Mesendoderm (in vitro differentiated cells): ENCODE measurements around the gene TLCD5.

Experiments
- DNase-seq: peaks from one replicate; pipeline ENCODE4 v3.0.0; 2013
- H2AK5ac ChIP-seq: 2 replicates; pipeline ENCODE4 v1.6.1; 2013; ENCODE audit warnings: low read length, inconsistent platforms
- H2BK120ac ChIP-seq: 2 replicates; pipeline ENCODE4 v1.6.1; 2013; ENCODE audit warnings: low read depth, mild to moderate bottlenecking, low read length, moderate library complexity, mixed read lengths
- H2BK15ac ChIP-seq: replicated peaks from 2 replicates; pipeline ENCODE4 v1.6.1; 2013; ENCODE audit warnings: low read depth, mild to moderate bottlenecking, moderate library complexity
- H2BK5ac ChIP-seq: 2 replicates; pipeline ENCODE4 v1.6.1; 2013; ENCODE audit warnings: low read length, inconsistent platforms
- H3K18ac ChIP-seq: 2 replicates; pipeline ENCODE4 v1.6.1; 2013; ENCODE audit warnings: mild to moderate bottlenecking, low read length, mixed read lengths
- H3K23ac ChIP-seq: one replicate; pipeline ENCODE4 v1.6.1; 2013; ENCODE audit warnings: low read length
- H3K27ac ChIP-seq: 2 replicates; pipeline ENCODE4 v1.5.1; 2013; ENCODE audit warnings: low read depth, mild to moderate bottlenecking, inconsistent platforms, low read length, moderate library complexity
- H3K27me3 ChIP-seq: 2 replicates; pipeline ENCODE4 v1.6.1; 2013; ENCODE audit warnings: low read length, control low read depth, mild to moderate bottlenecking, inconsistent platforms; ENCODE audit not compliant: insufficient read depth, poor library complexity
- H3K36me3 ChIP-seq: 2 replicates; pipeline ENCODE4 v1.6.1; 2013; ENCODE audit warnings: low read length, inconsistent platforms; ENCODE audit not compliant: control insufficient read depth, insufficient read depth
- H3K4ac ChIP-seq: one replicate; pipeline ENCODE4 v1.6.1; 2013; ENCODE audit warnings: low read depth, mild to moderate bottlenecking, low read length, moderate library complexity
- H3K4me1 ChIP-seq: 2 replicates; pipeline ENCODE4 v1.6.1; 2013; ENCODE audit warnings: low read depth, low read length, inconsistent platforms; ENCODE audit not compliant: control insufficient read depth
- H3K4me2 ChIP-seq: 2 replicates; pipeline ENCODE4 v1.6.1; 2013; ENCODE audit warnings: low read length
- H3K4me3 ChIP-seq: 2 replicates; pipeline ENCODE4 v1.5.1; 2013; ENCODE audit warnings: mild to moderate bottlenecking, low read length
- H3K56ac ChIP-seq: one replicate; pipeline ENCODE4 v1.6.1; 2013; ENCODE audit warnings: low read length
- H3K79me1 ChIP-seq: 2 replicates; pipeline ENCODE4 v1.6.1; 2013; ENCODE audit warnings: low read length, inconsistent platforms
- H3K79me2 ChIP-seq: 2 replicates; pipeline ENCODE4 v1.6.1; 2013; ENCODE audit warnings: mild to moderate bottlenecking, low read length; ENCODE audit not compliant: control insufficient read depth, insufficient read depth
- H3K9ac ChIP-seq: 2 replicates; pipeline ENCODE4 v1.6.1; 2013; ENCODE audit warnings: low read length, inconsistent platforms
- H4K5ac ChIP-seq: one replicate; pipeline ENCODE4 v1.6.1; 2013; ENCODE audit warnings: low read length
- H4K8ac ChIP-seq: one replicate; pipeline ENCODE4 v1.6.1; 2013; ENCODE audit warnings: low read depth, mild to moderate bottlenecking, control low read depth, low read length, moderate library complexity
- WGBS: extraction: QIAGEN DNeasy Blood & Tissue Kit; methylation state at CpG from one replicate; pipeline ENCODE4 v1.1.7; 2013; ENCODE audit warnings: low lambda C conversion rate, missing lambda C conversion rate; ENCODE audit not compliant: insufficient coverage; ENCODE audit errors: extremely low coverage; 5-methylcytosine and 5-hydroxymethylcytosine counted together

The TLCD5 gene

GRCh38 chr11:120340529-120340928, 15.4 kb downstream of the TLCD5 start:
- H3K23ac ChIP-seq: no peak overlapping the region
- H4K5ac ChIP-seq: no peak overlapping the region
- H2BK5ac ChIP-seq: no peak overlapping the region
- H3K27me3 ChIP-seq: no peaks in the 10 kb centered on the region
- H3K9ac ChIP-seq: no peak overlapping the region
- no peak overlapping the region for H2BK120ac ChIP-seq
- WGBS: no CpG with 5 or more reads among the region's 2 CpGs
- H3K4me3 ChIP-seq: no peak overlapping the region
- H3K36me3 ChIP-seq: no peaks in the 10 kb centered on the region
- no peak overlapping the region for H3K56ac ChIP-seq
- no peak overlapping the region for H4K8ac ChIP-seq
- no peak overlapping the region for H3K27ac ChIP-seq
- no peak overlapping the region for H2AK5ac ChIP-seq
- peaks cover 41% of the 10 kb centered on the region for H3K79me2 ChIP-seq
- no peak for DNase-seq
- H3K4ac ChIP-seq: no peak overlapping the region
- peaks cover 3% of the 10 kb centered on the region for H3K4me1 ChIP-seq
- no peak overlapping the region for H2BK15ac ChIP-seq
- H3K79me1 ChIP-seq: peaks cover 12% of the 10 kb centered on the region
- no peak overlapping the region for H3K18ac ChIP-seq
- no peak overlapping the region for H3K4me2 ChIP-seq

DNA sequence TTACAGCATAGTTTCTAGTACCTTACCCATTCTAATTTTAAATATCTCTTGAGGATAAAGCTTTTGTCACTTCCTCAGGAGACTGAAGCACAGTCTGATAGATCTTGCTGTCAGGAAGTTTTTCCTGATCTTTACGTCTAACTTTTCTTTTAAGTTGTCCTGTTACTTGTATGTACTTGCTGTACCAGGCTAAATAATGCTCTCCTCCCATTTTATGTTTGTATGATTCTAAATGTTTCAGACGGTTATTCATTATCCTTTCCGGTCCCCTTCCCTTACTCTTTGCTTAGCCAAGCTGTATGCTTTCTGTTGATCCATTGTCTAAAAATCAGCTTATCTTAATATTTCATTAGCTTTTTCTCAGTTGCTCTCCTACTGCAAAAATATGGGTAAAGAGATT, 17.1 kb downstream of the TLCD5 start:
- DNase-seq: no peak
- Histone ChIP-seq H3K4me2 (no peak overlapping the region), H2BK120ac (no peak overlapping the region), H3K4me1 (peaks cover 3% of the 10 kb centered on the region), H3K4ac (no peak overlapping the region), H3K79me1 (peaks cover 14% of the 10 kb centered on the region), H3K9ac (no peak overlapping the region), H4K8ac (no peak overlapping the region), H4K5ac (no peak overlapping the region), H3K79me2 (peaks cover 40% of the 10 kb centered on the region), H3K18ac (no peak overlapping the region), H3K56ac (no peak overlapping the region), H3K23ac (no peak overlapping the region), H2BK5ac (no peak overlapping the region), H3K27ac (no peak overlapping the region), H3K36me3 (no peaks in the 10 kb centered on the region), H2AK5ac (no peak overlapping the region), H3K4me3 (no peak overlapping the region), H3K27me3 (no peaks in the 10 kb centered on the region), H2BK15ac (no peak overlapping the region)
- no CpG with 5 or more reads among the region's 3 CpGs for WGBS

- no peak overlapping the region for H2BK5ac ChIP-seq
- no peak for DNase-seq
- H3K4me1 ChIP-seq: peaks cover 3% of the 10 kb centered on the region
- no CpG with 5 or more reads among the region's 3 CpGs for WGBS
- H3K27ac ChIP-seq: no peak overlapping the region
- peaks cover 10% of the 10 kb centered on the region for H3K79me1 ChIP-seq
- H4K5ac ChIP-seq: no peak overlapping the region
- H3K27me3 ChIP-seq: no peaks in the 10 kb centered on the region
- no peak overlapping the region for H2AK5ac ChIP-seq
- no peak overlapping the region for H3K23ac ChIP-seq
- H3K36me3 ChIP-seq: no peaks in the 10 kb centered on the region
- H3K79me2 ChIP-seq: peaks cover 36% of the 10 kb centered on the region
- no peak overlapping the region for H2BK15ac ChIP-seq
- H2BK120ac ChIP-seq: no peak overlapping the region
- H3K4ac ChIP-seq: no peak overlapping the region
- no peak overlapping the region for H3K9ac ChIP-seq
- no peak overlapping the region for H4K8ac ChIP-seq
- no peak overlapping the region for H3K4me2 ChIP-seq
- H3K18ac ChIP-seq: no peak overlapping the region
- H3K56ac ChIP-seq: no peak overlapping the region
- H3K4me3 ChIP-seq: no peak overlapping the region
Measured at GRCh38 chr11:120342678-120343077, 17.6 kb downstream of the TLCD5 start.

GRCh38 chr11:120343429-120343828, 18.3 kb downstream of the TLCD5 start:
- Histone ChIP-seq H3K36me3 (no peaks in the 10 kb centered on the region), H3K4me2 (no peak overlapping the region), H2AK5ac (no peak overlapping the region), H3K56ac (no peak overlapping the region), H2BK5ac (no peak overlapping the region), H3K9ac (no peak overlapping the region), H2BK120ac (no peak overlapping the region), H3K27me3 (no peaks in the 10 kb centered on the region), H2BK15ac (no peak overlapping the region), H3K23ac (no peak overlapping the region), H3K27ac (no peak overlapping the region), H3K79me1 (peaks cover 10% of the 10 kb centered on the region), H3K4me3 (no peak overlapping the region), H3K18ac (no peak overlapping the region), H4K5ac (no peak overlapping the region), H4K8ac (no peak overlapping the region), H3K4ac (no peak overlapping the region), H3K4me1 (peaks cover 3% of the 10 kb centered on the region), H3K79me2 (peaks cover 32% of the 10 kb centered on the region)
- WGBS: no CpG with 5 or more reads among the region's 2 CpGs
- DNase-seq: no peak

GRCh38 chr11:120344302-120345004, 19.4 kb downstream of the TLCD5 start:
- WGBS: no CpG with 5 or more reads among the region's 1 CpG
- no peak overlapping the region for H3K27ac ChIP-seq
- H2BK15ac ChIP-seq: no peak overlapping the region
- DNase-seq: no peak
- no peak overlapping the region for H3K23ac ChIP-seq
- no peak overlapping the region for H3K18ac ChIP-seq
- peaks cover 1% of the 10 kb centered on the region for H3K4me1 ChIP-seq
- H3K9ac ChIP-seq: no peak overlapping the region
- no peaks in the 10 kb centered on the region for H3K27me3 ChIP-seq
- H3K79me2 ChIP-seq: peaks cover 27% of the 10 kb centered on the region
- no peak overlapping the region for H2BK120ac ChIP-seq
- no peak overlapping the region for H2AK5ac ChIP-seq
- no peaks in the 10 kb centered on the region for H3K36me3 ChIP-seq
- no peak overlapping the region for H4K8ac ChIP-seq
- no peak overlapping the region for H3K4me2 ChIP-seq
- H3K56ac ChIP-seq: no peak overlapping the region
- H2BK5ac ChIP-seq: no peak overlapping the region
- H3K4ac ChIP-seq: no peak overlapping the region
- H3K4me3 ChIP-seq: no peak overlapping the region
- no peak overlapping the region for H4K5ac ChIP-seq
- H3K79me1 ChIP-seq: peaks cover 8% of the 10 kb centered on the region

DNA sequence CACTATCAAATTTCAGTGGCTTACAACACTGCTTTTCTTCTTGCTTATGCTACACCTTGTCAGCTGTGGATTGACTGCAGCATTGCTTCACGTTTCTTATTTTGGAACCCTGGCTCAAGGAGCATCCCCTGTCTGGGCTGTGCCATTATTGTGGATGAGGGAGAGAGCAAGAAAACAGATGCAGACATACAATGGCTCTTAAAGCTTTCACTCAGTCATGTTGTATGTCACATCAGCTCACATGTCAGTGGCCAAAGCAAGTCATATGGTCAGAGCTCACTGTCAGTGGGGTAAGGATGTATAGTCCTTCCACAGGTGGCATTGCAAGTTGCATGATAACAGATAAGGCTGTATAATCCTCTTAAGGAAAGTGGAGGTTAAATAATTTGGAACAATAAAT, 21.1 kb downstream of the TLCD5 start:
- Histone ChIP-seq H4K8ac (no peak overlapping the region), H3K4me2 (no peak overlapping the region), H3K27me3 (no peaks in the 10 kb centered on the region), H2BK15ac (no peak overlapping the region), H3K18ac (no peak overlapping the region), H3K4ac (no peak overlapping the region), H2BK120ac (no peak overlapping the region), H2AK5ac (no peak overlapping the region), H3K4me1 (no peaks in the 10 kb centered on the region), H3K79me1 (peaks cover 7% of the 10 kb centered on the region), H3K79me2 (peaks cover 22% of the 10 kb centered on the region), H4K5ac (no peak overlapping the region), H3K56ac (no peak overlapping the region), H3K36me3 (no peaks in the 10 kb centered on the region), H3K9ac (no peak overlapping the region), H3K4me3 (no peak overlapping the region), H3K27ac (no peak overlapping the region), H3K23ac (no peak overlapping the region), H2BK5ac (no peak overlapping the region)
- WGBS: no CpG with 5 or more reads among the region's 1 CpG
- no peak for DNase-seq
